Activated CD4-positive, alpha-beta T cell treated with anti-CD3 and anti-CD28 coated beads for 48 hours (primary cell): ENCODE measurements around the gene PRKAG3.

Experiments used
- DNase-seq: peaks from one replicate; pipeline ENCODE4 v3.0.0-alpha.2; 2020

Gene PRKAG3

DNA sequence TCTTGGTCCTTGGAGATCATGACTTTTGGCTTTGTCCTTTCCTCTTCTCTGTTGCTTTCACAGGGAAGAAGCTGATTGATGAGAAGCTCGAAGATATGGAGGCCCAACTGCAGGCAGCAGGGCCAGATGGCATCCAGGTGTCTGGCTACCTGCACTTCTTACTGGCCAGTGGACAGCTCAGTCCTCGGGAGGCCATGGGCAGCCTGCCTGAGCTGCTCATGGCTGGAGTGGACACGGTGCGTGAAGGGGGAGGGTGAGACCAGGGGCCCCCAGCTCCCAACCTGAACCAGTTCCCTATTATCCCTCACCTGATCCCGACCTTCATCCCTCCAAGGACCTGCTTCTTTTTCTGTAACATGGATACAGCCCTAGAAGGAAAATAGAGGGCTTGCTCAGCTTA lies 18.7 kb downstream of the PRKAG3 start:
- no peak for DNase-seq

DNA sequence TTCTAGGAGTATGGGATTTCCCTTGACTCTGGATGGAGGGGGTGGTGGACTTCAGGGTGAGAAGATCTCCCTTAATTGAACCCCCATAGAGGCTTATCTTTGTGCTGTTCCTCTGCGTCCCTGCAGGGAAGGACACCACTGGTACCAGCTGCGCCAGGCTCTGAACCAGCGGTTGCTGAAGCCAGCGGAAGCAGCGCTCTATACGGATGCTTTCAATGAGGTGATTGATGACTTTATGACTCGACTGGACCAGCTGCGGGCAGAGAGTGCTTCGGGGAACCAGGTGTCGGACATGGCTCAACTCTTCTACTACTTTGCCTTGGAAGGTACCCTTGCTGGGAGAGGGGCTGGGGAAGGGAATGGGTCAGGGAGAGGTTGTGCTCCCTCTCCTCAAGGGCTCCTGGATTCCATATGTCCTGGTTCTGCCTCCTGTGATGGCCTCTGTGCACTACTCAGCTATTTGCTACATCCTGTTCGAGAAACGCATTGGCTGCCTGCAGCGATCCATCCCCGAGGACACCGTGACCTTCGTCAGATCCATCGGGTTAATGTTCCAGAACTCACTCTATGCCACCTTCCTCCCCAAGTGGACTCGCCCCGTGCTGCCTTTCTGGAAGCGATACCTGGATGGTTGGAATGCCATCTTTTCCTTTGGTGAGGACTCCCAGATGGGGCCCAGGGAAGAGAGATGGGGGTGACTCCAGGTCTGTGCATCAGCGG lies 19.3 kb downstream of the PRKAG3 start:
- no peak for DNase-seq

GRCh38 chr2:218811382-218811781 lies 20.2 kb downstream of the PRKAG3 start:
- DNase-seq = no peak

DNA sequence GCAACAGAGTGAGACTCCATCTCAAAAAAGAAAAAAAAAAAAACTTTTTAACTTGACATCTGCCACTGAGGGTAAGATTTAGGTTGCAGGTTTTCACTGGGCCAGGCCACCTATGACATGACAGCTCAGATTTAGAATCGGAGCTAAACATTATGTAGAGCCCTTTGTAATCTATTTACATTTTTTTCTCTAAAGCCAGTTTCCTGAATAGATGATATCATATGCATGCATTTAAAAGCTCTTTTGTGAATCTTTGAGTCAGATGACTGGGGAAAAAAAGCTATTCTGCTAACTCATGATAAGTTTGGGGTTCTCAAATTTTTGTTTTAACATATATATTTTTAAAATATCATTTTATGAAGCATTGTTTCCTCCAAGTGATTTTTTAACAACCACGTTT lies 21.3 kb downstream of the PRKAG3 start:
- no peak for DNase-seq

- no peak for DNase-seq
These were observed 22.1 kb downstream of the PRKAG3 start for GRCh38 chr2:218809515-218809914.

DNA sequence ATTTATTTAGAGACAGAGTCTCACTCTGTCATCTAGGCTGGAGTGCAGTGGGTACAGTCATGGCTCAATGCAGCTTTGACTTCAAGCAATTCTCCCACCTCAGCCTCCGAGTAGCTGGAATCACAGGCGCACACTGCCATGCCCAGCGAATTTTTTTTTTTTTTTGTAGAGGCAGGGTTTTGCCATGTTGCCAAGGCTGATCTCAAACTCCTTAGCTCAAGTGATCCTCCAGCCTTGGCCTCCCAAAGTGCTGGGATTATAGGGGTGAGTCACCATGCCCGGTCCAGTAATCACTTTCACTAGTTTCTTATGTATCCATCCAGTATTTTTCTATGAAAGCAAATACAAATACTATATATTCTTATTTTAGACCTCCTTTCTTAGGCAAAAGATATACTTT lies 24.0 kb downstream of the PRKAG3 start:
- DNase-seq = no peak

- DNase-seq = no peak
These were observed 25.1 kb downstream of the PRKAG3 start for GRCh38 chr2:218806346-218806978.

DNA sequence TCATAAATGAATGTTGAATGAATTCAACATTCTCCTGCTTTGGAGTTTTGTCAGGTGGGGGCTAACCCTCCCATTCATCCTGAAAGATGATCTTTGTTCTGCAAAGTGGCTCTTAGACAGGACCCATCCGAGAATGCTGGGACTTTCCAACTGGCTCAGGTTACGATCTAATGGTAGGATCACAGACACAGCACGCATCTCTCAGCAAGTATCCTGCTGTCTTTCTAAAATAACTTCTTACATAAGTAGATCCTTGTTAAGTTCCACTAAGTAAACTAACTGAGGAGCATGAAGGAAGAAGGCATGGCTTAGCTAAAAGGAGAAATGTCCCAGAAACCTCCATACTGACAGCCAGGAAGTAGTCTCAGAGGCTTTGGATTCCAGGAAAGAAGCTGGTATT lies 26.0 kb downstream of the PRKAG3 start:
- no peak for DNase-seq

DNA sequence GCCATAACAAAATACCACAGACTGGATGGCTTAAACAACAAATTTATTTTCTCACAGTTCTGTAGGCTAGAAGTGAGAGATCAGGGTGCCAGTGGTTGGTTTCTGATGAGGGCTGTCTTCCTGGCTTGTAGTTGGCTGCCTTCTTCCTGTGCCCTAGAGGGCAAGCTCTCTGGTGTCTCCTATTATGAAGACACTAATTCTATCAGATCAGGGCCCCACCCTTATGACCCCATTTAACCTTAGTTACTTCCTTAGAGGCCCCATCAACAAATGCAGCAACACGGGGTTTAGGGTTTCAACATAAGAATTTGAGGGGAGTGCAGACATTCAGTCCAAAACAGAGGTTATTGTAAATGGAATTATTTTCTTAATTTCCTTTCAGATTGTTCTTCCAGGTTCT lies 26.8 kb downstream of the PRKAG3 start:
- no peak for DNase-seq

DNA sequence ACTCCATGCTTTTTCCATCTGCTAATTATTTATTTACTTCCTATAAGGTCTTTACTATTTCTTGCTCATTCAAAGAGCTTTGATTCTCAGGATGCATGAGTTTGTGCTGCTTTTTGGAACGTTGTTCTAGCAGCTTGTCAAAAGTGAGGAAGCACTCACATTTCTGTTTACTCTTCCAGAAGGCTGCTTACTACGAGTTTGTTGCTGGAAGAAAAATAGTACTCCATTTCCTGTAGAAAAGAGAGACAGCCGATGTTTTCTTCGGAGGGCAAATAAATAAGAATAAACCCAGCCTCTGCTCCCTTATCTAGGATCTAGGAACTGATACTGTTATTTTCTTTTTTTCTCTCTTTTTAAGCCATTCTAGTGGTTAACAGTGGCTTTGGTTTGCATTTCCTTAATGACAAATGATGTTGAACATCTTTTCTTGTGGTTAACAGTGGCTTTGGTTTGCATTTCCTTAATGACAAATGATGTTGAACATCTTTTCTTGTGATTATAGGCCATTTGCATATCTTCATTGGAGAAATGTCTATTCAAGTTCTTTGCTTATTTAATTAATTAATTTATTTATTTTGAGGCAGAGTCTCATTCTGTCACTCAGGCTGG lies 29.1 kb downstream of the PRKAG3 start:
- no peak for DNase-seq

GRCh38 chr2:218799990-218800389 lies 31.6 kb downstream of the PRKAG3 start:
- no peak for DNase-seq

DNA sequence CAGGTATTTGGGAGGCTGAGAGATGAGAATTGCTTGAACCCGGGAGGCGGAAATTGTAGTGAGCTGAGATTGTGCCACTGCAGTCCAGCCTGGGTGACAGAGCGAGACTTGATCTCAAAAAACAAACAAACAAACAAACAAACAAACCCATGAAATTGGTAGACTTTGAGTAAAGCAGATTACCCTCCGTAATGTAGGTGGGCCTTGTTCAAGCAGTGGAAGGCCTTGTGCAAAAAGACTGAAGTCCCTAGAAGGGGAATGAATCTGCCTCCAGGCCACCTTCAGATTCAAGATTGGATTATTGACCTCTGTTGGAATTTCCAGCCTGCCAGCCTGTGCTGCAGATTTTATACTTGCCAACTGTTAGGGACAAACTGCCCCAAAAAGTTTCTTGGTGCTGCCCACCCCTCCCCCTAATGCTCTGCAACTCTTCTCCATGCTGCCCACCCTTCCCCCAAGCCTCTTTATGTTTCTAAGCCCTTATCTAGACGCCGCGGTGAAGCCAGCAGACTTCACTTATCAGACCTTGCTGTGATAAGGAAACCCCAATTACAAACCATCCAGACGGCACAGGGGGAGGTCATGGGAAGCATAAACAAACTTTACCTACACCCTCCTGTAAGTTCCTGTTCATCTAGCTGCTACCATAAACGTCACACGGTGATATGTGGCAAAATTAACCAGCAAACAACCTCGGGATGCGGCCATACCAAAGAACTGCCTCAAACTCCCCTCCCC lies 32.7 kb downstream of the PRKAG3 start:
- no peak for DNase-seq

DNA sequence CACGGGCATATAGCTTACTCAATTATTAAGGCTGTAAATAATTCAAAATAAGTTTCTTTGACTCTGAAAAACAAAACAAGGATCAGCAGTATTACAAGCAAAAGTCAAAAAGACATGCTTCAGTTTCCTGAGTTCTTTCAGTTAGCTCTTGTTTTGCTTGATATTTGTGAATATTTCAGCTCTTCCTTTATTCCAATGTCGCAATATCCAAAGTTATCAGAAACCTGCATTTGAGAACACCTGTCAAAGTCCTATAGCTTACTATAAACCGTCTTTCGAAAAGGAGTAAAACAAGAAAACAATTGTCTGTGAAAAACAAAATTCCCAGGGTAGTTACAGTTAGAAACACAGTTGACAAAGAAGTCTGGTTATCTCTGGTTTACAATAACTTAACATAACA lies 34.9 kb downstream of the PRKAG3 start:
- DNase-seq = no peak

DNA sequence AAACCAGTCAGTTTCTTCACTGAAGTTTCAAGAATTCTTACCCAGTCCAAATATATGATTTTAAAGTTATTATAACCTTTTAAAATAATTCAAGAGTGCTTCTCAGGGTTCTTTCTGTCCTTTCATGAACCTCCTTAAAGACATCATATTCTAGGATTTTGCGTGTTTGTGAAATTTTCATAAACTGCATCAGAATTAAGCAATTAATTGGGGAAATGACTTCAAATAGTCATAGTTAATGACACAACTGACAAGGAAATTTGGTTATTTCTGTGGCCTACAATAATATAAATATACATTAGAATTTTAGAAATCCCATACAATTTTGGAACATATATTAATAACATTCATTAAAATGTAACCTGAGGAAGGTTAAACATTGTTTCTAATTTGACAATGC lies 39.2 kb downstream of the PRKAG3 start:
- DNase-seq = no peak

DNA sequence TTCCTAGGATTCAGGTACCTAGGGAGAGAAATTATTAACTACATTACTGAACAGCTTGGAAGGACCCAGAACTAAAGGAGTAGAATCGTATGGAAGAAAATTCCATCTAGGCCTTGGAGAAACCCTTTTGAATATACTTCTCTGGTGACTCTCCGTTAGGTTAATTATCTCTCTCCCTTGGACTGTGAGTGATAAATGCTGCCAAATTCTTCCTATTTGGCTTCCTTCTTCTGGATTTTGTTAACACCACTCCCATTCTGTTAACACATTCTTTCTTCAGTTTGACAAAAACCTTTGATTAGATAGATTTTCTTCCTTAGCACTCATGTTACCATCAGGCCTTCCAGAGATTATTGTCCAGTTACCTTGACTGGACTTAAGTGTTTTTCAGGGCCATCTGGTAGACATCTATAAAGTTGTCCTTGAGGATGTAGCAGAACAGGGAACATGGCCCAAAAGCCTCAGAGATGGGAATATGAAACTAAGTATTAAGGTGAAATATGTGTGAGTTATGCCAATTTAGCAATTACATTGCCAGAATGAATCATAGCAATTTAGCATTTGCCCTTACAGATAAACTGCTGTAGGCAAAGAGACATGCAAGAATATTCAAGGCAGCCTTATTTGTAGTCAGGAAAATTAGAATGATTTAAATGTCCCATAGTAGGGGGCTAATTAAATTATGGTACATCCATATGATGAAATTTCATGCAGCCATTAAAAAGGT lies 42.9 kb downstream of the PRKAG3 start:
- DNase-seq = no peak

- no peak for DNase-seq
These were observed 45.5 kb downstream of the PRKAG3 start for GRCh38 chr2:218786133-218786532.

DNA sequence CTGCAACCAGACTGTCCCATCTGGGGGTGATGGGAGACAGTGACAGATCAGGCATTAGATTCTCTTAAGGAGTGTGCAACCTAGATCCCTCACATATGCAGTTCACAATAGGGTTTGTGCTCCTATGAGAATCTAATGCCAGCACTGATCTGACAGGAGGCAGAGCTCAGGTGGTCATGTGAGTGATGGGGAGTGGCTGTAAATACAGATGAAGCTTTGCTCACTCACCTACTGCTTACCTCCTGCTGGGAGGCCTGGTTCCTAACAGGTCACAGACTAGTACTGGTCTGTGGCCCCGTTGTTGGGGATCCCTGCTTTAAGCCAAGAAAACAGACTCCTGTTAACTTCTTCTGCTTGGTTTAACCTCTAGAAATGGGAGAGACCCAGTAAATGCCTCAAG lies 46.5 kb downstream of the PRKAG3 start:
- no peak for DNase-seq

GRCh38 chr2:218783688-218784087 lies 47.9 kb downstream of the PRKAG3 start:
- DNase-seq = no peak

DNA sequence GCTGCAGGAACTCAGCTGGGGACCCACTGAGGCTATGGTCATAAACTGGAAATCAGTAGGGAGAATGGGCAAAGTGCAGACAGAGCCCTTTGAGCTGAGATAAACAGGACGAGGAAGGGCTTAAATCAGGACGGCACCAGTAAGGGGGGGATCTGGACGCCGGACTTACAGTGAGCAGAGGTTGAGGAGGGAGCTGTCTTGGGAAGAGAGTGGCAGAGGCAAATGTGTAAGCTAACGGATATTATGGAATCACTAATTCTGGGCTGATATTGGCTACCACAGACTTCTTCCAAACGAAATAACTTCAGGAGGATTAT lies 49.1 kb downstream of the PRKAG3 start:
- no peak for DNase-seq

DNA sequence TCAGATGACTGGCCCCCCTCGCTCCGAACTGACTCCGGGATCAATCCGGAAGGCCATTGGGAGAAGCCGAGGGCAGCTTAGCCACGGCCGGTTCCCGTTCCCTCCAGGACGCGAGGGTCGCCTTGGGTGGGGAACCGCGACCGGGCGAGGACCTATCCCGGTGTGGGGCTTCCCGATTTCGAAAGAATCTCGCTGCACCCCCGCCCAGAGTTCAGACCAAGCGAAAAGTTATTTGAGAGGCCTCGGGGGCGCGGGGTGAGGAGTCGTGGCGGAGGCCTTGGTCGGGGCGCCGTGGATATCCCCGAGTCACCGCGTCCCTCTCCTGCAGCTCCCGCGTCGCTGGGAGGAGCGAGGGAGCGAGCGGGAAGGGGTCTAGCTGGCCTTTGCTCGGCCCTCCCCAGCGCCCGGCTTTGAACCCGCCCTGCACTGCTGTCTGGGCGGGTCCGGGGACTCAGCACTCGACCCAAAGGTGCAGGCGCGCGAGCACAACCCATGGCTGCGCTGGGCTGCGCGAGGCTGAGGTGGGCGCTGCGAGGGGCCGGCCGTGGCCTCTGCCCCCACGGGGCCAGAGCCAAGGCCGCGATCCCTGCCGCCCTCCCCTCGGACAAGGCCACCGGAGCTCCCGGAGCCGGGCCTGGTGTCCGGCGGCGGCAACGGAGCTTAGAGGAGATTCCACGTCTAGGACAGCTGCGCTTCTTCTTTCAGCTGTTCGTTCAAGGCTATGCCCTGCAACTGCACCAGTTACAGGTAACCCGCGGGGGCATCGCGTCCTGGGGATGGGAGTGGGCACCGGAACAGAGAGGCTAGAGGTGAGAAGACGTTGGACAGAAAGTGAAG lies 49.7 kb downstream of the PRKAG3 start, which contains the start of gene CYP27A1:
CYP27A1 (plus strand) TSS at position 457 of the 837 bp plus-strand sequence; CDS start at position 493, 36 bp downstream.
- peak; percentile 3 for DNase-seq

DNA sequence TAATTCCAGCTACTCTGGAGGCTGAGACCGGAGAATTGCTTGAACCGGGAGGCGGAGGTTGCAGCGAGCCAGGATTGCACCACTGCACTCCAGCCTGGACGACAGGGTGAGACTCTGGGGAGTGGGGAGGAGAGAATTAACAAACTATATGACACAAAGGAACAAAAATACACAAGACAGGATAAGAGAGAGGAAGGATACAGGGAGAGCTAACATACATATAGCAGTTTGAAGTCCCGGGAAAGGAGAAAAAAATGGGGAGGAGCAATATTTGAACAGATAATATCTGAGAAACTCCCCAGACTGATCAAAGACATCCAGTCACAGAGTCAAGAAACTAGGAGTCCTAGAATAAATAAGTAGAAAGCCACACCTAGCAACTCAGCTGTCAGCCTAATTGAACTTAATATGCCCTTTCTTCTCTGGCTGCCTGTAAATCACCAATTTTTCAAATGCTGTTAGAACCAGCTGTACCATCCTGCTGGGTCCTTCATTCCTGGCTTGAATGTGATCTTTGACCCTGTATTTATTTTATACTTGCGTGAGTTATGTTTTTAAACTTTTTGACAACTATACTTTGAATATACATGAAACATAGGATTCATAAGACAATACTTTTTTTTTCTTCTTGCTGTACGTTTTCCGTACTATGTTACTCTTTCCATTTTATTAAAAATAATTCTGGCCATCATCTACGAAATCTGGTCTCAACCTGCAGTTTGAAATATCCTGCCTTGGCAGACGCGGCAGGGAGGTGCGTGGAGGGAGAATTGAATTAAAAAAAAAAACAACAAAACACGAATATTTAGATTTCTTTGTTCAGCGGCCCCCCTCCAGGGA lies 50.5 kb downstream of the PRKAG3 start:
- DNase-seq = no peak
